DND-41 (cell line): ENCODE measurements around the gene PHB1.

ENCODE experiments used
- ATAC-seq: fragments of 200-7000 bp; cut with Tn5 transposase; 3 replicates; pipeline ENCODE4 v1.9.1; 2021; ENCODE audit warnings: low read depth; ENCODE audit not compliant: insufficient read depth
- DNase-seq: peaks from one replicate; pipeline ENCODE4 v3.0.0-alpha.2; 2020
- H2AFZ ChIP-seq: 2 replicates; pipeline ENCODE4 v1.6.0; 2012; ENCODE audit warnings: low read depth, low read length
- H3K27ac ChIP-seq: 2 replicates; pipeline ENCODE4 v1.5.1; 2012; ENCODE audit warnings: low read length, inconsistent platforms
- H3K27me3 ChIP-seq: fragments of 200-600 bp; sonication (generic); 2 replicates; pipeline ENCODE4 v1.6.0; 2012; ENCODE audit warnings: low read length, mild to moderate bottlenecking, inconsistent platforms; ENCODE audit not compliant: insufficient read depth, poor library complexity
- H3K36me3 ChIP-seq: 2 replicates; pipeline ENCODE4 v1.5.1; 2012; ENCODE audit warnings: low read length, inconsistent platforms; ENCODE audit not compliant: insufficient read depth
- H3K4me1 ChIP-seq: 2 replicates; pipeline ENCODE4 v1.5.1; 2012; ENCODE audit warnings: mild to moderate bottlenecking, low read length; ENCODE audit not compliant: insufficient read depth
- H3K4me2 ChIP-seq: 2 replicates; pipeline ENCODE4 v1.6.0; 2012; ENCODE audit warnings: mild to moderate bottlenecking, moderate library complexity, low read length, inconsistent platforms; ENCODE audit not compliant: insufficient read depth
- H3K4me3 ChIP-seq, 2 experiments: fragments of 200-600 bp in 1 of 2; shearing (Covaris generic) in 1 of 2; 2 replicates each; pipeline ENCODE4 v1.5.1; 2012 to 2016; ENCODE audit warnings: inconsistent platforms in 2 of 2, low read length in 2 of 2, mild to moderate bottlenecking in 2 of 2, low read depth in 1 of 2, moderate library complexity in 1 of 2
- H3K79me2 ChIP-seq: 2 replicates; pipeline ENCODE4 v1.6.0; 2012; ENCODE audit warnings: low read length, inconsistent platforms; ENCODE audit not compliant: insufficient read depth
- H3K9ac ChIP-seq: 2 replicates; pipeline ENCODE4 v1.6.0; 2012; ENCODE audit warnings: low read depth, mild to moderate bottlenecking, inconsistent platforms, low read length, moderate library complexity
- H3K9me3 ChIP-seq: 2 replicates; pipeline ENCODE4 v1.5.1; 2012; ENCODE audit warnings: low read length, moderate library complexity, mild to moderate bottlenecking, inconsistent platforms; ENCODE audit not compliant: insufficient read depth, severe bottlenecking
- H4K20me1 ChIP-seq: 2 replicates; pipeline ENCODE4 v1.6.0; 2012; ENCODE audit warnings: low read length; ENCODE audit not compliant: insufficient read depth
- EZH2 ChIP-seq: IDR thresholded peaks from 3 replicates; pipeline ENCODE4 v1.6.1; 2012; ENCODE audit warnings: borderline replicate concordance, low read depth, mild to moderate bottlenecking, moderate library complexity, low read length, inconsistent platforms; ENCODE audit not compliant: severe bottlenecking
- TF ChIP-seq, protein P1 (sequence below): IDR thresholded peaks from 2 replicates; pipeline ENCODE4 v1.5.1; 2012; ENCODE audit warnings: borderline replicate concordance, low read length, moderate library complexity, mild to moderate bottlenecking; ENCODE audit not compliant: poor library complexity, severe bottlenecking; ENCODE audit errors: extremely low read depth

Gene PHB1

DNA sequence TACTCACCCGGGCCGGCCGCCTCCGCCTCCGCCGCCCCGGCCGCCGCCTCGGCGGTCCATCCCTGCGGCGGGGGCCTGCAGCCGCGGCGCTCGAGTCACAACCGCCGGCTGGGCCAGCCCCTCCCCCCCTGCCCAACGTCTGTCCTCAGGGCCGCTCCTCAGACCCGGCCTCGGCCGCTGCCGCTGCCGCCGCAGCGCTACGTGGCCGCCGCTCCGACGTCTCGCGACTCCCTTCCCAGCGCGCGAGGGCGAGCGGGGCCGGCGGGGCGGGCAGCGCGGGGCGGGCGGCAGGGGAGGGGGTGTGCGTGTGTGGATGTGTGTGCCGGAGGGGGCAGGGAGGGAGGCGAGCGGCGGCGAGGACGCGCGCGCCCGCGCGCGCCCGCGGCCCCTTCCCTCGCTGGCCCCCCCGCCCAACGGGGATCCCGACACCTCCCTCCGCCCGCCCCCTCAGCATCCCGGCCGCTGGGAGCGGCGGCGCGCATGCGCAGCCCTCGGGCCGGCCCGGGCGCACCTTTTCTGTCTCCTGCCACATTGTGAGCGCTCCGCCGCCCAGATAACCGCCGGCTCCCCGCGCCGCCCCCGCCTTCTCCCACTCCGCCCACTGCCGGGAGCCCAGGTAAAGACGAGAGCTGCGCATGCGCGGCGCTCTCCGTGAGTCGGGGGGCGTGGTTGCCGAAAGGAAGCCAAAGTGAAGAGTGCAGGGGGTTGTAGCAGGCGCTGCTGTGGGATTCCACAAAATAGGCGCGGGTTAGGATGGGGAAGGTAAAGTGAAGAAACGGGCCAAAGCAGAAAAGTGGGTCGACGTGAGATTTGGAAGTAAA, 52.6 kb downstream of the PHB1 start, which contains the start of gene ZNF652:
Gene ZNF652, minus strand, starts transcription at position 349 of the 821 bp plus-strand sequence. CDS start 44,525 bp downstream, outside the sequence.
- Histone ChIP-seq H3K4me3 (peak within 1 kb of the TSS; percentile 74 to 83), H3K79me2 (peaks cover 31% of the 10 kb centered on the region), H3K9ac (peak within 1 kb of the TSS; percentile 96), H3K4me1 (peaks cover 31% of the 10 kb centered on the region), H3K36me3 (no peaks in the 10 kb centered on the region; the same call in 1 of the 2 replicates), H3K27ac (peak within 1 kb of the TSS; percentile 90), H2AFZ (peak within 1 kb of the TSS; percentile 76), H4K20me1 (peaks cover 36% of the 10 kb centered on the region), H3K9me3 (no peaks in the 10 kb centered on the region), H3K27me3 (no peaks in the 10 kb centered on the region), H3K4me2 (peak within 1 kb of the TSS; percentile 94)
- TF ChIP-seq, protein P1, sequence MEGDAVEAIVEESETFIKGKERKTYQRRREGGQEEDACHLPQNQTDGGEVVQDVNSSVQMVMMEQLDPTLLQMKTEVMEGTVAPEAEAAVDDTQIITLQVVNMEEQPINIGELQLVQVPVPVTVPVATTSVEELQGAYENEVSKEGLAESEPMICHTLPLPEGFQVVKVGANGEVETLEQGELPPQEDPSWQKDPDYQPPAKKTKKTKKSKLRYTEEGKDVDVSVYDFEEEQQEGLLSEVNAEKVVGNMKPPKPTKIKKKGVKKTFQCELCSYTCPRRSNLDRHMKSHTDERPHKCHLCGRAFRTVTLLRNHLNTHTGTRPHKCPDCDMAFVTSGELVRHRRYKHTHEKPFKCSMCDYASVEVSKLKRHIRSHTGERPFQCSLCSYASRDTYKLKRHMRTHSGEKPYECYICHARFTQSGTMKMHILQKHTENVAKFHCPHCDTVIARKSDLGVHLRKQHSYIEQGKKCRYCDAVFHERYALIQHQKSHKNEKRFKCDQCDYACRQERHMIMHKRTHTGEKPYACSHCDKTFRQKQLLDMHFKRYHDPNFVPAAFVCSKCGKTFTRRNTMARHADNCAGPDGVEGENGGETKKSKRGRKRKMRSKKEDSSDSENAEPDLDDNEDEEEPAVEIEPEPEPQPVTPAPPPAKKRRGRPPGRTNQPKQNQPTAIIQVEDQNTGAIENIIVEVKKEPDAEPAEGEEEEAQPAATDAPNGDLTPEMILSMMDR, result no peak
- no peak for TF ChIP-seq EZH2
- DNase-seq (peak; percentile 89), ATAC-seq (peak; percentile 37)

DNA sequence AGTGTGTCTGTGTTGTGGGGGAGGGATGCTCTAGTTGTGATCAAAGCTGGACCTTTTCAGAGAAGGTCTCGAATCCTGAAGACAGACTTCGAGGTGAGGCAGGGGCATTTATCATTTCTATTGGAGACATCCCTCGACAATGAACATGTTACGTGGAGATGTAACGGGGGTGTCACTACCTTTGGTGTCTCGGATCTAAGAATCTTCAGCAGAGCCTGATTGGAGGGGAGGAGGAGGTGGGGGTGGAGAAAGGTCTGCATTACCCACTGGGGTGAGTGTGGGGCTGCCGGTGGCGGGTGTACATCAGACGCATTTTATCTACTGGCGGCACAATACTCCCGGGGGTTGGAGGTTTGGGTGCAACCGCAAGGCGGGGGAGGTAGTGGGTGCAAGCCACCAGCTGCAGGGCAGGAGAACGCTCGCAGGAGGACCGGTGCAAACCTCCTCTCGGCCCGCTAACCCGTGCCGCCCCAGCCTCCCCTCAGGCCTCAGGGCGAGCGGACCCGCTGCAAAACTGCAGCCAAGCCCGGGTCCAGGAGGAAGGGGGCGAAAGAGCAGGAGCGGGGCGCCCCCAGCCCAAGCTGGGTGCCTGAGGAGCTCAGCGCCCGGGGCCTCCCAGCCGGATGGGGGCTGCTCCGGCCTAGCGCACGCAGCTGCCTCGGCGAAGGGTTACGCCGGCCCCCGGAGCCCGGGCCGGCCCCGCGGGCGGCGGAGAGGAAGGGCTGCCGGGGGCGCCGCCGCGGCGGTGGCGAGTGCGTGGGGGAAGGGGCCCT, 53.4 kb downstream of the PHB1 start:
- ATAC-seq (peak; percentile 89), DNase-seq (peak; percentile 94)
- TF ChIP-seq, protein P1, result peak; percentile 2
- no peak for TF ChIP-seq EZH2
- peak overlapping the region; percentile 96 for H3K9ac ChIP-seq
- H3K9me3 ChIP-seq, result no peaks in the 10 kb centered on the region
- H3K79me2 ChIP-seq, result peaks cover 37% of the 10 kb centered on the region
- peak overlapping the region; percentile 74 to 83 for H3K4me3 ChIP-seq
- peak overlapping the region; percentile 66 for H2AFZ ChIP-seq
- peak overlapping the region; percentile 90 for H3K27ac ChIP-seq
- no peaks in the 10 kb centered on the region; the same call in 1 of the 2 replicates for H3K36me3 ChIP-seq
- peak overlapping the region; percentile 94 for H3K4me2 ChIP-seq
- peaks cover 36% of the 10 kb centered on the region for H4K20me1 ChIP-seq
- H3K4me1 ChIP-seq, result peaks cover 31% of the 10 kb centered on the region
- H3K27me3 ChIP-seq, result no peaks in the 10 kb centered on the region

DNA sequence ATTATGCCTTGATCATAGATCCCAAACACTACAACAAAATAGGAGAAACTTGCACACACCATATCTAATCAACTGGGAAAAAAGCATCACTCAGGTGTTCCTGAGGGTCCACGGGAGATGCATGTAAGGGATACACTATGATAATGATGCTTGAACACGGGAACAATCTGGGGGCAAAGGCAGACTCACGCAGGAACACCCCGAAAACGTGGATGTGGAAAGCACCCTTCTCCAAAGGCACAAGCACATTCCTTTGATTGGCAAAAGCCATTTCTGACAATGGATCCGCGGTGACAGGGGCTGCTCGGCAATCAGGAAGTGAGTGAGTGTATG, 53.9 kb downstream of the PHB1 start:
- H4K20me1 ChIP-seq, result peaks cover 36% of the 10 kb centered on the region
- H3K9me3 ChIP-seq, result no peaks in the 10 kb centered on the region
- H3K36me3 ChIP-seq, result no peaks in the 10 kb centered on the region; the same call in 1 of the 2 replicates
- DNase-seq (no peak), ATAC-seq (no peak)
- H2AFZ ChIP-seq, result peak overlapping the region; percentile 66
- peak overlapping the region; percentile 96 for H3K9ac ChIP-seq
- H3K4me1 ChIP-seq, result peaks cover 31% of the 10 kb centered on the region
- H3K79me2 ChIP-seq, result peaks cover 42% of the 10 kb centered on the region
- H3K4me2 ChIP-seq, result peak overlapping the region; percentile 94
- peak overlapping the region; percentile 90 for H3K27ac ChIP-seq
- H3K27me3 ChIP-seq, result no peaks in the 10 kb centered on the region
- TF ChIP-seq, protein P1, result no peak
- TF ChIP-seq EZH2, result no peak
- peak overlapping the region; percentile 74 to 83; a peak in 3 of 4 replicates for H3K4me3 ChIP-seq
